BLaER1 (cell line): ENCODE measurements around the gene VIT.

Experiments
- H3K27ac ChIP-seq: shearing (Covaris generic); formaldehyde crosslinking; 2 replicates; pipeline ENCODE4 v1.8.1; 2022
- H3K27me3 ChIP-seq: shearing (Covaris generic); formaldehyde crosslinking; 2 replicates; pipeline ENCODE4 v1.8.1; 2022
- H3K36me3 ChIP-seq: shearing (Covaris generic); formaldehyde crosslinking; 2 replicates; pipeline ENCODE4 v1.8.1; 2022
- H3K4me1 ChIP-seq: shearing (Covaris generic); formaldehyde crosslinking; 2 replicates; pipeline ENCODE4 v1.8.1; 2022
- H3K4me2 ChIP-seq: shearing (Covaris generic); formaldehyde crosslinking; 2 replicates; pipeline ENCODE4 v1.8.1; 2022
- H3K4me3 ChIP-seq: shearing (Covaris generic); formaldehyde crosslinking; 2 replicates; pipeline ENCODE4 v1.8.1; 2022
- H3K9ac ChIP-seq: shearing (Covaris generic); formaldehyde crosslinking; 2 replicates; pipeline ENCODE4 v1.8.1; 2022
- H3K9me3 ChIP-seq: shearing (Covaris generic); formaldehyde crosslinking; 2 replicates; pipeline ENCODE4 v1.8.1; 2022
- H4K20me1 ChIP-seq: shearing (Covaris generic); formaldehyde crosslinking; 2 replicates; pipeline ENCODE4 v1.8.1; 2022
- Cebpa-rat ChIP-seq: shearing (Covaris generic); IDR thresholded peaks from 2 replicates; pipeline ENCODE4 v1.8.1; 2022

VIT gene

DNA sequence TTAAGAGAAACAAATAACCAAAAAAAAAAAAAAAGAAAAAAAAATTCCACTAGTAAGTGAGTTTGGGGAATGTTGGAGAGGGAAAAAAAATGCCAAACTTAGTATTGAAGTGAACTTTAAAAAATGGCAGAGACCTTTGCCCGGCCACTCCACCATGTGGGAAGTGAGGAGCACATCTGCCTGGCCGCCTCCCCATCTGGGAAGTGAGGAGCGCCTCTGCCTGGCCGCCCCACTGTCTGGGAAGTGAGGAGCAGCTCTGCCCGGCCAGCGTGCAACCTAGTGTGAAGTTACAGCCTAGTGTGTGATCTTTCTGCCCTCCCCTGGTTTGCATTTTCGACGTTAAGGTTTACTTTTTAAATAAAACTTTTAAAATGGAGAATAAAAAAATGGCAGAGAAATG, 33.9 kb upstream of the VIT start:
- Histone ChIP-seq H3K9ac (no peak overlapping the region), H4K20me1 (no peaks in the 10 kb centered on the region), H3K4me1 (no peaks in the 10 kb centered on the region), H3K27me3 (no peaks in the 10 kb centered on the region), H3K4me2 (no peak overlapping the region), H3K9me3 (no peaks in the 10 kb centered on the region), H3K4me3 (no peak overlapping the region), H3K36me3 (no peaks in the 10 kb centered on the region), H3K27ac (no peak overlapping the region)
- no peak for TF ChIP-seq Cebpa-rat

DNA sequence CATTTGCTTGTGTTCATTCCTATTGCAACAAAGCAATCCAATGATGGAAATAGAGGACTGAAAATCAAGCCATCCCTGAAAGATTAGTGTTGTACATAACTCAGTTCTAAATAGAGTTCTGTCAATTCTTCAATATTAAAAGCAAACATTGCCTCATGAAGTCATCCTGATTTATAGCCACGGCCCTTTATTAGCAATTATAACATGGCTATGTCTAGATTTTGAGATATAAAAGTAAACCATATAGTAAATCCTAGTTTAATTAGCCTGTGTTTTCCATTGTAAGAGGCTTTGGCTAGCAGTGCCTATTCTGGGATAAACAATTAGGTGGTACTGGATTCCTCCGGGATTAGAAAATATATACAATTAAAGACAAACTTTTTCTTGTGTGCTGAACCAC, 33.2 kb upstream of the VIT start:
- no peaks in the 10 kb centered on the region for H3K9me3 ChIP-seq
- no peak overlapping the region for H3K4me3 ChIP-seq
- H3K4me2 ChIP-seq = no peak overlapping the region
- H3K9ac ChIP-seq = no peak overlapping the region
- H3K27ac ChIP-seq = no peak overlapping the region
- TF ChIP-seq Cebpa-rat = no peak
- no peaks in the 10 kb centered on the region for H3K36me3 ChIP-seq
- no peaks in the 10 kb centered on the region for H3K4me1 ChIP-seq
- H3K27me3 ChIP-seq = no peaks in the 10 kb centered on the region
- no peaks in the 10 kb centered on the region for H4K20me1 ChIP-seq

GRCh38 chr2:36663851-36664695, 32.4 kb upstream of the VIT start:
- no peaks in the 10 kb centered on the region for H3K4me1 ChIP-seq
- H3K9ac ChIP-seq = no peak overlapping the region
- H3K27me3 ChIP-seq = no peaks in the 10 kb centered on the region
- no peak for TF ChIP-seq Cebpa-rat
- H3K36me3 ChIP-seq = no peaks in the 10 kb centered on the region
- no peak overlapping the region for H3K27ac ChIP-seq
- H4K20me1 ChIP-seq = no peaks in the 10 kb centered on the region
- H3K4me3 ChIP-seq = no peak overlapping the region
- no peak overlapping the region for H3K4me2 ChIP-seq
- H3K9me3 ChIP-seq = no peaks in the 10 kb centered on the region

DNA sequence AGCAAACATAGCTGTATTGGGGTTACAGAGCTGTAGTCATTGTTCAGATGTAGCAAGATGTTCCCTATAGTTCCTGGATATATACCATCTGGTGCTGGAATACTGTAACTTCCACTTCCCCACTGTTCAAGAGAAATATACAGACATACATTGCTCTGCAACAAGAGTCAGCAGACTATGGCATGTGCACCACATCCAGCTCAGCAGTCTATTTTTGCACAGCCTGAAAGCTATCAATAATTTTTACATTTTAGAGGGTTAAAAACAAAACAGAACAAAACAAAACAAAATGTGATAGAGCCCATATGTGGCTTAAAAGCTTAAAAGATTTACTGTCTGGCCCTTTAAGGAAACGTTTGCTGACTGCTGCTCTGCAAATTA, 31.8 kb upstream of the VIT start:
- TF ChIP-seq Cebpa-rat = no peak
- Histone ChIP-seq H3K4me1 (no peaks in the 10 kb centered on the region), H3K4me3 (no peak overlapping the region), H3K27ac (no peak overlapping the region), H3K9ac (no peak overlapping the region), H3K4me2 (no peak overlapping the region), H3K9me3 (no peaks in the 10 kb centered on the region), H3K36me3 (no peaks in the 10 kb centered on the region), H4K20me1 (no peaks in the 10 kb centered on the region), H3K27me3 (no peaks in the 10 kb centered on the region)

DNA sequence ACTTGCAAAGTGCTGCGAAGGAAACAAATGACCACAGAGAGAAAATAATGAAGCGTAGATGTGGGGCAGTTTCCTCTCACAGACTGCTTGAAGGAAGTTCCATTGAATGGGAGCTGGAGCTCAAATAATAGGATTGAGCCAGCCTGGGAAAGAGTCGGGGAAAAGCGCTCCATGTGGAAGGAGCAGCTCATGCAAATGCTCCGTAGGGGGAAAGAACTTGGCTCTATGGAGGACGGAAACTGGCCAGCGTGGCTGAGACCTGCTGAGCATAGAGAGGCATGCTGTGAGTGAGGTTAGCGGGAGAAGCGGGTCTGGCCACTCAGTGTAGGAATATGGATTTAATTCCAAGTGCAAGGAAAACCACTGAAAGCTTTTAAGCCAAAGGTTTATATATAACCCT, 28.6 kb upstream of the VIT start:
- no peaks in the 10 kb centered on the region for H3K27me3 ChIP-seq
- H3K4me2 ChIP-seq = no peak overlapping the region
- no peaks in the 10 kb centered on the region for H4K20me1 ChIP-seq
- H3K4me1 ChIP-seq = no peaks in the 10 kb centered on the region
- no peaks in the 10 kb centered on the region for H3K9me3 ChIP-seq
- no peaks in the 10 kb centered on the region for H3K36me3 ChIP-seq
- no peak overlapping the region for H3K9ac ChIP-seq
- TF ChIP-seq Cebpa-rat = no peak
- no peak overlapping the region for H3K4me3 ChIP-seq
- H3K27ac ChIP-seq = no peak overlapping the region

- TF ChIP-seq Cebpa-rat = no peak
- Histone ChIP-seq H4K20me1 (no peaks in the 10 kb centered on the region), H3K9ac (no peak overlapping the region), H3K4me1 (no peaks in the 10 kb centered on the region), H3K4me2 (no peak overlapping the region), H3K9me3 (no peaks in the 10 kb centered on the region), H3K4me3 (no peak overlapping the region), H3K27ac (no peak overlapping the region), H3K36me3 (no peaks in the 10 kb centered on the region), H3K27me3 (no peaks in the 10 kb centered on the region)
Measured at GRCh38 chr2:36670881-36671595, 25.5 kb upstream of the VIT start.

DNA sequence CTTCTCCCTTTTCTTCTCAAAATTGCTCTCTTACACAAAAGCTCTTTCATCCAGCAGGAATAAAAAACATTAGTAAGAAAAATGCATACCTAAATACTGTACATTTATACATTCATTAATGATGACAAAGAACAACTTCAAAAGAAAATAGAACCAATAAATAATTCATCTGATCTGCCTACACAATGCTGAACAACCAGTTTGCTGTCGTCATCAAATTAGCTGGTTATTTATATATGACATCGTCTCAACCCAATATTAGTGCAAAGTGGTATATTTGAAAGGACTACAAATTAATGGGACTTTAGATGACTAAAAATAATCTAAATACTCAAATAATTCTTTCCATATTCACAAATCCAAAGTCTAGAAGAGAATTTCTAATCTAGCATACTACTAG, 24.8 kb upstream of the VIT start:
- Histone ChIP-seq H3K4me1 (peaks cover under 1% of the 10 kb centered on the region), H3K9me3 (no peaks in the 10 kb centered on the region), H3K36me3 (no peaks in the 10 kb centered on the region), H3K27ac (no peak overlapping the region), H3K27me3 (no peaks in the 10 kb centered on the region), H3K9ac (no peak overlapping the region), H4K20me1 (no peaks in the 10 kb centered on the region), H3K4me2 (no peak overlapping the region), H3K4me3 (no peak overlapping the region)
- no peak for TF ChIP-seq Cebpa-rat

DNA sequence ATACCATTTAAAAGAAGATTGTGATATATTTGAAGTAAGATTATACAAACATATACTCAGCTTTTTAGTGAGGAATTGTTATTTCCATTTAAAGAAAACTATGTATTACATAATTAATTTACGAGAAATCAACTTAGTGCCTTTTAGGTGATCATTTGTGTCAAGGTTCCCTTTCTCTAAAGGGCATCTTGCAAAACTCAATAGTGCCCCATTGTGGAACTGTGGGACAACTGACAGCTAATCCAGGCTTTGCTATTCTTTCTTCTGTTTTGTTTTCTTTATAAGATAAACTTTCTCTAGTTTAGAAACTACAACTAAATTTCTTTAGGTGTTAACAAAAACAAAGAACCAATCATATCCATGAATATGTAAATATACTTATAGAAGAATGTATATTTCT, 24.3 kb upstream of the VIT start:
- TF ChIP-seq Cebpa-rat = no peak
- H3K4me1 ChIP-seq = peaks cover 5% of the 10 kb centered on the region
- H3K27me3 ChIP-seq = no peaks in the 10 kb centered on the region
- no peak overlapping the region for H3K4me2 ChIP-seq
- no peak overlapping the region for H3K4me3 ChIP-seq
- H3K9ac ChIP-seq = no peak overlapping the region
- H3K27ac ChIP-seq = no peak overlapping the region
- no peaks in the 10 kb centered on the region for H4K20me1 ChIP-seq
- H3K9me3 ChIP-seq = no peaks in the 10 kb centered on the region
- H3K36me3 ChIP-seq = no peaks in the 10 kb centered on the region

DNA sequence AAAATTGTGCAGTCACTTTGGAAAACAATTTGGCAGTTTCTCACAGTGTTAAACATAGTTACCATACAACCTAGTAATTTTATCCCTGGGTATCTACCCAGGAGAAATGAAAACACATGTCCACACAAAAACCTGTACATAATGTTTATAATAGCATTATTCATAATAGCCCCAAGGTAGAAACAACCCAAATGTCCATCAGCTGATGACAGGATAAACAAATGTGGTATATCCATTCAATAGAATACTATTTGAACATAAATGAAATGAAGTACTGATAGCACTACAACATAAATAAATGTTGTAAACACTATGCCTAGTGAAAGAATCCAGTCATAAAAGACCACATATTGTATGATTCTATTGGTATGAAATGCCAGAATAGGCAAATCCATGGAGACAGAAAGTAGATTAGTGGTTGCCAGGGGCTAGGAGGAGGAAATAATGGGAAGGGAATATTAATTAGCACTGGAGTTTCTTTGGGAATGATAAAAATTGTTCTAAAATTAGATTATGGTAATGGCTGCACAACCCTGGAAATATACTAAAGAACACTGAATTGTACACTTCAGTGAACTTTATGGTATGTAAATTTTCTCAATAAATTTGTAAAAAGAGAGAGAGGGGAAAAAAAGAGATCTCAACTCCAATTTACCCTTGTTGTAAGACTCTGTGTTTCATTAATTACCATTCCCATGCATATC, 20.8 kb upstream of the VIT start:
- Histone ChIP-seq H3K9me3 (peaks cover 8% of the 10 kb centered on the region; the same call in 1 of the 2 replicates), H3K4me1 (peaks cover 17% of the 10 kb centered on the region), H3K27me3 (no peaks in the 10 kb centered on the region), H3K36me3 (no peaks in the 10 kb centered on the region), H4K20me1 (no peaks in the 10 kb centered on the region), H3K9ac (no peak overlapping the region), H3K4me2 (no peak overlapping the region), H3K4me3 (no peak overlapping the region), H3K27ac (no peak overlapping the region)
- TF ChIP-seq Cebpa-rat = no peak

DNA sequence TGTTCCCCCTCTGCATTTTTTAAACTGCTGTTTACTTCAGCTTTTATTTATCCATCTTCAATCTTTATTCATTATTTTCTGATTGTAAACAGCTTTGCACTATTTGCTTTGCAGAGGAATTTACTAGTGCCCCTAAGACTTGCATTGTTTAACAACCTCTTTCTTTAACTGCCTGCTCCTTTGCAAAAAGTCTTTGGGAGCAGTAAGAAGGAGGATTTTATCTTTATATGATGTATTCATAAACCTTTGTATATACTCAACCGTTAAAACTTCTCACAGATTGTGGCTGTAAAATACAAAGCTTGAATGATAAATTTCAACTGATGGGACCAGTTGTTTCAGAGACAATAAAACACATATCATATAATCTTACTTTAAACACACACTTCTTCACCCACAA, 20.1 kb upstream of the VIT start:
- no peak overlapping the region for H3K4me2 ChIP-seq
- peaks cover 8% of the 10 kb centered on the region; the same call in 1 of the 2 replicates for H3K9me3 ChIP-seq
- H3K27me3 ChIP-seq = no peaks in the 10 kb centered on the region
- TF ChIP-seq Cebpa-rat = no peak
- H3K4me3 ChIP-seq = no peak overlapping the region
- H3K36me3 ChIP-seq = no peaks in the 10 kb centered on the region
- H3K27ac ChIP-seq = no peak overlapping the region
- peaks cover 17% of the 10 kb centered on the region for H3K4me1 ChIP-seq
- no peak overlapping the region for H3K9ac ChIP-seq
- no peaks in the 10 kb centered on the region for H4K20me1 ChIP-seq
